NCI-H2196 (cell line): ENCODE measurements around the gene TRPM5.
"Not testable (repeated sequence)": the region's sequence is repeated elsewhere in the genome, so short reads cannot be mapped to it uniquely, and the experiment has no call there.

ENCODE experiments used
- DNase-seq: peaks from one replicate; lab custom pipeline; 2025; ENCODE audit not compliant: unreplicated experiment; lab: John Stamatoyannopoulos, UW

Gene TRPM5, protein sequence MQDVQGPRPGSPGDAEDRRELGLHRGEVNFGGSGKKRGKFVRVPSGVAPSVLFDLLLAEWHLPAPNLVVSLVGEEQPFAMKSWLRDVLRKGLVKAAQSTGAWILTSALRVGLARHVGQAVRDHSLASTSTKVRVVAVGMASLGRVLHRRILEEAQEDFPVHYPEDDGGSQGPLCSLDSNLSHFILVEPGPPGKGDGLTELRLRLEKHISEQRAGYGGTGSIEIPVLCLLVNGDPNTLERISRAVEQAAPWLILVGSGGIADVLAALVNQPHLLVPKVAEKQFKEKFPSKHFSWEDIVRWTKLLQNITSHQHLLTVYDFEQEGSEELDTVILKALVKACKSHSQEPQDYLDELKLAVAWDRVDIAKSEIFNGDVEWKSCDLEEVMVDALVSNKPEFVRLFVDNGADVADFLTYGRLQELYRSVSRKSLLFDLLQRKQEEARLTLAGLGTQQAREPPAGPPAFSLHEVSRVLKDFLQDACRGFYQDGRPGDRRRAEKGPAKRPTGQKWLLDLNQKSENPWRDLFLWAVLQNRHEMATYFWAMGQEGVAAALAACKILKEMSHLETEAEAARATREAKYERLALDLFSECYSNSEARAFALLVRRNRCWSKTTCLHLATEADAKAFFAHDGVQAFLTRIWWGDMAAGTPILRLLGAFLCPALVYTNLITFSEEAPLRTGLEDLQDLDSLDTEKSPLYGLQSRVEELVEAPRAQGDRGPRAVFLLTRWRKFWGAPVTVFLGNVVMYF (N-terminal part only)

DNA sequence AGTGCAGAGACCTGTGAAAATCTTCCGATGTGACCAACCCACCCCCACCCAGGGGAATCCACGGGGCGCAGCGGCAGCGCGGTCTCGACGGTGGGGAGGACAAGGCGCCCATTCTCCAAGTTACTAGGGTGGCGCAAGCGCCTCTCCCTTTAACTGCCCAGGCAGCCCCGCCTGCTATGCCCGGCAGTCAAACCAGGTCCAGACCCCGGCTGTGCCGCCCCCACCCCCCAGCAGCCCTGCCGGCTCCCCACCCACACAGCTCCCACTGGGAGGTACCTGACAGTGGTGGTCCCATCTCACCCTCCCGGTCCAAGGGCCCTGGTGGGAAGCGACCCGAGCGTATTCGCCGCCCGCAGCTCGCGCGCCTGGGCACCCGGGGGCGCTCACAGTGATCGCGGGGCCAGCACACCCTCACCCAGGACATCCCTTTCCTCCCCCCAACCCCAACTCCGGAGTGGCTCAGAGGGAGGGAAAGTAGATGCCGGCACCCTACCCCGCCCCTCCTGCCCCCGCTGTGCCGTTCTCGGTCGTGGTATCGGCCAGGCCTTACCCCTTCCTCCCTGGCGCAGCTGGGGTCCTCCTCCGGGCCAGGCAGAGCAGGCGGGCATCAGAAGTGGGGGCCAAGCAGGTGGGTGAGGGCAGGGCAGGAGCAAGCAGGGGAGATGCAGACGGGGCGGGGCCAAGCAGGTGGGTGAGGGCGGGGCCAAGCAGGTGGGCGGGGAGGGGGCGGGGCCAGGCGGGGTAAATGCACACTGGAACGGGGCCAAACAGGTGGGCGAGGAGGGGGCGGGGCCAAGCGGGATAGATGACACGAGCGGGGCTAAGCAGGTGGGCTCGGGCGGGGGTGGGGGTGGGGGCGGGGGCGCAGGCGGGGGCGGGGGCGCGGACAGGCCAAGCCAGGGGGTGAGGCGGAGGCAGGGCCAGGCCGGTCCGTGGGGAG, at the start of gene TRPM5:
TSS of gene TRPM5 (minus strand) at position 634 of the 940 bp plus-strand sequence. CDS start 21,478 bp downstream, outside the sequence.
- DNase-seq: no peak

DNA sequence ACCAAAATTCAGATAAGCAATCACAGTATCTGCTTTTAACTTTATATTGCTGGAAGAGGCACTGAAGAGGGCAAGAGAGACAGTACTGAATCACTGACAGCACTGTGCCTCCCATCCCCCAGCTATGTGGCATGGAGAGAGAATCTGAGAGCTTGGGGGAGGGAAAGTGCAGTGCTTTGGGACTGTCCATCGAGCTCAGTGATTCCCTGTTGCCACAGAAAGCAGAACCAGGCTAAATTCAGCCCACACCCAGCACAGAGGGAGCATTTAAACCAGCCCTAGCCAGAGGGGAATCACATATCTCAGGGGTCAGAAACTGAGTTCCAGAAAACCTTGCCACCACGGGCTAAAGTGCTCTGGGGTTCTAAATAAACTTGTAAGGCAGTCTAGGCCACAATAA, 44.8 kb upstream of the TRPM5 start:
- DNase-seq: no peak

DNA sequence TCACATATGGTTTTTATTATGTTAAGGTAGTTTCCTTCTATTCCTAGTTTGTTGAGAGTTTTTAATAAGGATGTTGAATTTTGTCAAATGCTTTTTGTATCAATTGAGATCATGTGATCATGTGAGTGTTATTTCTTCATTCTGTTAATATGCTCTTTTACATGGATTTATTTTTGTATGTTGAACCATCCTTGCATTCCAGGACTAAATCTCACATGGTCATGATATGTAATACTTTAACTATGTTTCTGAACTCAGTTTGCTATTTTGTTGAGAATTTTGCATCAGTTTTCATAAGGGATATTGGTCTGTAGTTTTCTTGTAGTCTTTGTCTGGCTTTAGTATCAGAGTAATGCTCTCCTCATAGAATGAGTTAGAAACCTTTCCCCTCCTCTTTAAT, 43.7 kb upstream of the TRPM5 start:
- no peak for DNase-seq

DNA sequence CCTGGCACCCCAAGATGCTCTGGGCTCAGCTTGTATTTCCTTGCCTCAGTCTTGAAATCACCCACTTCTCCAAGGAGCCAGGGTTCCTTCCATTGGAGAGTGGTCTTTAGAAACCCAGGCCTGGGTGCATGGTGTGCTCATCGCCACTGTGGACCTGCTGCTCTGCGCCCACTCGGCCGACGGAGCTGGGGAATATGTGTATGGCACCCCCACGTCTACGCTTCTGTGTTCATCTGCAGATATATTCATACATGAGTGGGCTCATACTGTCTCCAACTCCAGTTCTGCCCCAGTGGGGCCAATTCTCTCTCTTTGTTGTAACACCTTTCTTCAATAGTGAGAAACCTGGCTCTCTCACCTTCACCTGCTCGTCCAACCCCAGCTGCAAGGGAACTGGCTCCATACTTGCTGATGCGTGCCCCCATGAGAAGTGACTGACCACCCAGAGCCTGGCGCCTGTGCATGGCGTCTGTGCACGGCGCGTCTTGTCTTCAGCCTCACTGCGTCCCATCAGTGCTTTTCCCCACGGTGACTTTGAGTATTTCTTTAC, 40.3 kb upstream of the TRPM5 start:
- DNase-seq: no peak

DNA sequence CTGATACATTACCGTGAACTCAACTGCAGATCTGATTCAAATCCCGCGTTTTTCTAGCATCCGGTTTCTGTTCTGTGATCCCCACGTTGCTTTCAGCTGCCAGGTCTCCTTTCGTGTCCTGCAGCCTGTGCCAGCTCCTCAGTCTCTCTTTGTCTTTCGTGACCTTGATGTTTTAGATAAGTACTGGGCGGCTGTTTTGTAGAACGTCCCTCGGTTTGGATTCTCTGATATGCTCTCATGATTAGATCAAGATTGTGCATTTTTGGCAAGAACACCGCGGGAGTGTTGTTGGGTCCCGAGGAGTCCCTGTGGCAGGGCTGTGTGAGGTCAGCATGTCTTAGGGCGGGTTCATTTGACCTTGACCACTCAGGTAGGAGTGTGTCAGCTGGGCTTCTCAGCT, 39.1 kb upstream of the TRPM5 start:
- DNase-seq: peak; percentile 21

DNA sequence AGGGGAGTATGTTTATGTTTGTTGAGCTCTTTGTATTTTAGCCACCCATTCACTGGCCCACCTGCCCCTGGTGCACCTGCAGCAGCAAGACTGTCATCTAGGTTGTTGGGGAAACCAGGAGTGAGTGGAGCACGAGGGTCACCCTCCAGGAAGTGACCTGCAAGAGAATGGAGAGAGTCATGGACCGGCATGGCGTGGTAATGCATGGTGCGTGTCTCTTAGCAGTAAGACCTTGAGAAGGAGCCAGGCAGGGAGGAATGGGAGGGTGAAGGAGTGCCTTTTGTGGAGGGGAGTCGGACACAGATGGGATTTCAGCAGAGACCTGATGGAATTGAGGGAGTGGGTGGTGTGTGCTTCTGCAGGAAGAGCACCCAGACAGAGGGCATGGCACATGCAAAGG, 38.4 kb upstream of the TRPM5 start:
- DNase-seq: no peak

DNA sequence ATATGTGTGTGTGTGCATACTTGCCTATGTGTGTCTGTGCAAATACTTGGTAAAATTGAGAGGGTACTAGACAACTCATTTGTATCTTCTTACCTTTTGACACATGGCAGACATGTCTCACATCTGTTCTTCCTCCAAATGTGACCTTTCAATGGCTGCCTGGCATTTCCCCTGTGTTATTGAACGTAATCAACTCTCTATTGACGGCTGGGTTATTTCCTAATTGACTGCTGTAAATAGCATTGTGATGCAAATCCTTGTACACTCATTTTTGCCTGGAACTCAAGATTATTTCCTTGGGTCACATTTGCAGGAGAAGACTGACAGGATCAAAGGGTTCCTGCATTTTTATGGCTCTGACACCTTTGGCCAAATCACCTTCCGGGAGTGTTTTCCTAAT, 37.9 kb upstream of the TRPM5 start:
- no peak for DNase-seq

DNA sequence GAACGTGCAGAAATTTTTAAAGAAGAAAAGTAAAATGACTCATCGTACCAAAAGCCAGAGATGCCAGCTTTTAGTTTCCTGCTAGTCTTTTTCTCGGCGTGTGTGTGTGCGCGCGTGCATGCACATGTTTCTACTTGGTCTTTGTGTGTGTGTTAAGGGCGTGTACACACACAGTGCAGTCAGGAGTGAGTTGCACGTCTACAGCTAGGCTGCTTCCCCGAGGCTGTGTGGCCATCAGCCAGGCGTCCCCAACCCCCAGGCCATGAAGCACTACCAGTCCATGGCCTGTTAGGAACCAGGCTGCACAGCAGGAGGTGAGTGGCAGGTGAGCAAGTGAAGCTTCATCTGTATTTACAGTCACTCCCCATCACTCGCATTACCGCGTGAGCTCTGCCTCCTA, 36.9 kb upstream of the TRPM5 start:
- no peak for DNase-seq

DNA sequence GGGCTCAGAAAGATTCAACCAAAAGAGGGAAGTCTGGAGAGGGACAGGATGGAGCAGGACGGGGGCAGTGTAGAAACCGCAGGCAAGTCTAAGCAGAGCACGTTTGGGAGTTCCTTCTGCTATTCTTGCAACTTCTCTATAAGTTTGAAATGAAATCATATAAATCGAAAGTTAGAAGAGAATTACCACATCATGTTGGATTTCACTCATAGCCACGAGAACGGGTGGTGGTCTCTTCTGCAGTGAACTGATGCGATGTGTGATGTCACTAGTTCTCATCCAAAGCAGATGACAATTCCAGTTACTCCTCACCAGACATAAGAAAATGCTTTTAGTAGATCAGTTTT, 36.5 kb upstream of the TRPM5 start:
- DNase-seq: no peak

DNA sequence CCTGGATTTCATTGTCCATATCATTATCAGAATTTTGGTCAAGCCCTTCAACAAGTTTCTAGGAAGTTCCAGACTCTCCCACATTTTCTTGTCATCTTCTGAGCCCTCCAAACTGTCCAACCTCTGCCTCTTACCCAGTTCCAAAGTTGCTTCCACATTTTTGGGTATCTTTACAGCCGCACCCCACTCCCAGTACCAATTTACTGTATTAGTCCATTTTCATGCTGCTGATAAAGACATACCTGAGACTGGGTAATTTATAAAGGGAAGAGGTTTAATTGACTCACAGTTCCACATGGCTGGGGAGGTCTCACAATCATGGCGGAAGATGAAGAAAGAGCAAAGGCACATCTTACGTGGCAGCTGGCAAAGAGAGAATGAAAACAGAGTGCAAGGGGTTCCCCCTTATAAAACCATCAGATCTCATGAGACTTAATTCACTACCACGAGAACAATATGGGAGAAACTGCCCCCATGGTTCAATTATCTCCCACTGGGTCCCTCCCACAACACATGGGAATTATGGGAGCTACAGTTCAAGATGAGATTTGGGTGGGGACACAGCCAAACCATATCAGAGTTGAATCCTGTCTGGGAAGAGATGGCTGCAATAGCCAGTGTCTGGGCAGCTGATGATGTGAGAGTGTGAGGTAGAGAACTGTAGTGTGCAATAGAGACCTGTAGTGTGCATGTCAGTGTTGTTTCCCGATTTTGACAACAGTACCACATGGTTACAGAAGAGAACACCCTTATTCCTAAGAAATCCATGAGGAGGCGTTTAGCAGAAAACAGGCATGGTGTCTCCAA, 36.0 kb upstream of the TRPM5 start:
- DNase-seq: not testable (repeated sequence)

DNA sequence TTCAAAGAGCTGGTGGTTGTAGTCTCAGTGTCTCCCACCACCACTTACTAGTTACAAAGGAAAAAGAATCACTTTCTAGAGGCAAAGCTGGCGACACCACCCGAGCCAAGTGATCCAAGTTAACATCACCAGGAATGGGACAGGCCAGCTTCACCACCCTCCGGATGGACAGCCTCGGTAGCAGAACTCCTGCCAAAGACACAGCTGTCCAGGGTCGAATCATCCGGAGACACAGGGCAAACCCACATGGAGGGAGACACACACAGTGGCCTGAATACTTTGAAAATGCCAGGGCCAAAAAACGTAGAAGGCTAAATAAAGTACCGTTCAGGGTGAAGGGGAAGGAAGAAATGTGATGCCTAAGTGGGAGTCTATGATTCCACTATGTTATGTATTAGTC, 33.6 kb upstream of the TRPM5 start:
- no peak for DNase-seq

DNA sequence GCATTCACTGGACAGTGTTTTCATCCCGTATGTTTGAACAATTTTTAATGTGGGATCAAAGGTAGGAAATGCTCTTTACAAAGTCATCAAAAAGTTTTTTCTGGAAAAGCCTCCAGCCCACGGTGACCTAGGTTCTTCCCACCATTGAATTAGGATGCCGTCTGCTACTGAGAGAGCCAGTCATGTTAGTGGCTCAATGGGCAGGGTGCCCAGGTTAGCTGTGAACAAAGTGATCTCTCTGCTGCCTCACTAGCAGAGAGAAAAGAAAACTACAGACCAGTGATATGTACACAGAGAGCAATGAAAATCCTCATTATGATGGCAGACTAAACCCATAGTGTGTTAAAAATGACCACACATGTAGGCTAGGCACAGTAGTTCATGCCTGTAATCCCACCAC, 32.9 kb upstream of the TRPM5 start:
- no peak for DNase-seq

DNA sequence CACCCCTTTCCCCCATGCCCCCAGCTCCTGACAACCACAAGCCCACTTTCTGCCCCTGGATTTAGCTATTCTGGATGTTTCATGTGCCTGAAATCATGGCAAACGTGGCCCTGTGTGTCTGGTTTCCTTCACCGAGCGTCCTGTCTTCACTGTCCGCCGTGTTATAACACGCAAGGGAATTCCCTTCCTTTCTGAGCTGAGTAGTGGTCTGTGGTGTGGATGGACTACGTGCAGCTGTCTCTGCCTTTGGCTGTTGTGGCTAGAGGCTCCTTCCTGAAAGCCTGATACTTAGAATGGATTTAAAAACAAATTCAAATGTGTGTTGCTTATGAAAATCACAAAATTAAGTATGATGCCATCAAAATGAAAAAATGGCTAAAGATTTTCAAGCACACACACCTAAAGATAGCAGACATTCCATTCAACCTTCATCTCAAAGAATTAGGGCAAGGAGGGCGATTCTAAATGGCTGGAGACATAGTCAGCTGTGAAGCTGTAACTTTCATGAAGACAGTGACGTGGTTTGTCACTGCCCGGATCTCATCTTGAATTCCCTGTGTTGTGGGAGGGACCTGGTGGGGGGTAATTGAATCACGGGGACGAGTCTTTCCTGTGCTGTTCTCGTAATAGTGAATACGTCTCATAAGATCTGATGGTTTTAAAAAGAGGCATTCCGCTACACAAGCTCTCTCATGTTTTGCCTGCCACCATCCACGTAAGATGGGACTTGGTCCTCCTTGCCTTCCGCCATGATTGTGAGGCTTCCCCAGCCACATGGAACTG, 31.0 kb upstream of the TRPM5 start:
- no peak for DNase-seq

DNA sequence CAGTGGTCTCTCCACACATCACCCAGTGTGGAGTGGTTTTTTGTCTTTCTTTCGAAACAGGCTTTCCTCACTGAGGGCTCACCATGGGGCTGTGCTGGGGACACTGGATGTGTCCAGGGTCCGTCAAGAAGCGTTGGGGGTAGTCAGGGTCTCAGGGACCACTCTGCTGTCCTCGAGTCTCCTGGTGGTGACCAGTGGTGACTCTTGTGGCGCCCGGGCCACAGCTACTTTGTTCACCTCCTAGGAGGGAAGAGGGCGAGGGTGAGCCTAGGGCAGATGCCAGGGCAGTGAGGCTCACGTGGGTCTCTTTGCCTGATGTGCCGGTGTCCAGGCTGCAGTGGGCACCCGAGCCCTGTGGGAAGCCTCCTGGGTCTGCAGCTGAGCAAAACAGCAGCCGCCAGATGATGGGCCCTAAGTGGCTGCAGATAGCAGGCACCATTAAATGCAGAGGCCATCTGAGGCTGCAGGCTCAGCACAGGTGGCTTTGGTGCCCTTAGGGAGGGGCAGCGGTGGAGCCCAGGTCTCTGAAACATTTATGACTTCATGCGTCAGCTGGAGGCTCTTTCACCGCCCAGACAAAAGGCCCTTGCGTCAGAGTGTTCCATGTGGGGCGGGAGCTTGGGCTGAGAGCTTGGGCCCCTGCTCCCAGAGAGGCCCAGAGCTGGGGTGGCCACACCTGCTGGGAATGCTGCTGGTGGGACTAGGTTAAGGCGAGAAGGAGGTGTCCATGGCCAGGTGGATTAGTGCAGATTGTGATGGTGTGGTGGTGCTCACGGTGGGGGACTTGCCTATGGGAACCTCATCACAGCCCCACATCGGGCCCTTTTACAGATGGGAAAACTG, 30.0 kb upstream of the TRPM5 start:
- DNase-seq: peak; percentile 46

DNA sequence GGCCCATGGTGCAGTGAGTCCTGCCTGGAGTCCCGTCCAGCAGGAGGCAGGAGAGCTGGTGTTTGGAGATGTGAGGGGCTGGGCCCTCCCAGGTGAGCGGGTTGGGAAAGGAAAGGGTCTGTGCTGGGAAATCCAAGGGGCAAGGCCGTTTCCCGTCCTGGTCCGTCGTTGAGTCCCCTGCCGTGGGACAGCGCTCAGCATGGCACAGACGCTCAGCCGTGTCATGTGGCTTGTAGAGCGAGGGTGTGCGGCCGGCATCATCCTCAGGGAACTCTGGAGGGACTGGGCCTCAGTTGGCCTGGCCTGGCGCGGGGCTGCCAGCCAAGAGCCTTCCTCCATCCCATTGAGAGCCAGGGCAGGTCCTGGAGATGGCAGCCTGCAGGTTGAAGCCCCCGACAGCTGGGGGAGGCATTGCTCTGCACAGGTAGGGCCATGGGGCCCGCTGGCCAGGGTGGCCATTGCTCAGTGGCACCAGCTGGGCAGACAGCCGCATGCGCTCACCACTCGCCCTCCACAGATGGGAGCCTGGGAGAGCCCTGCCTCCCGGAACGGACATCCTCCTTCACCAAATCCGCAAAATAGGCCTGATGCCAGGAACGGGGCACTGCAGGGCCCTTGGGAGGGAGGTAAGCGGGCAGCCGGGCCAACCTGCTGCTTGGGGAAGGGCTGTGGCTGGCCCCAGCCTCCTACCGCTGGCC, 29.2 kb upstream of the TRPM5 start:
- DNase-seq: no peak

DNA sequence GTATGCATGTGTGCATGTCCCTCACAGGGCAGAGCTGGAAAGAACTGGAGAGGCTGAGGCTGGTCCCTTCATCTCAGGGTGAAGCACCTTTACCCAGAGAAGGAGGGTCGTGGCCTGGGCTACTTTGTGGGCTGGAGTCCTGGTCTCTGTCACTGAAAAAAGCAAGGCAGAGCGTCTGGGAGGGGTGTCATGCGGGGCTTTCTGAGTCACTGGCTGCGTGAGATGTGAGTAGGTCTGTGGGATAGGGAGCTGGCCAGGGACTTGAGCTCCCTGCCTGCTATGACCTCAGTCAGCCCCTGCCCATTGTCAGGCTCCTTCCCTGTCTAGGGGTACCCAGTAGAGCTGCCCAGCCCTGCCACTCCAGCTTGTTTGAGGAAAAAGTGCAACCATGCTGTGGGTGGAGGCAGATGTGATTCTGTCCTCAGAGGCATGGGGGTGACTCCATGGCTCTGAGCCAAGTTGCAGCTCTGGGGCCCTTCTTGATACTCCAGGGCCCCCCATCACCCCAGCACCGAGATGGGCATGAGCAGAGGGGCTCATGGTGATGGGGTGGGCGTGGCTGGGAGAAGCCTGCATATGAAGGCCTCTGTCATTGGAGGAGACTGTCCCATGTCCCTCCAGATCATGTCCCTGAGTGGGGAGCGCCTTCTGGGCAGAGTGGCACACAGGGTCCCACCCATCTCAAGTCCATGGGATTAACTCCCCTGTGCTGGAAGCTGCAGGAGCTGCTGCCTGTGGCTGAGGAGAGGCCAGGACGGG, 28.3 kb upstream of the TRPM5 start:
- DNase-seq: no peak

DNA sequence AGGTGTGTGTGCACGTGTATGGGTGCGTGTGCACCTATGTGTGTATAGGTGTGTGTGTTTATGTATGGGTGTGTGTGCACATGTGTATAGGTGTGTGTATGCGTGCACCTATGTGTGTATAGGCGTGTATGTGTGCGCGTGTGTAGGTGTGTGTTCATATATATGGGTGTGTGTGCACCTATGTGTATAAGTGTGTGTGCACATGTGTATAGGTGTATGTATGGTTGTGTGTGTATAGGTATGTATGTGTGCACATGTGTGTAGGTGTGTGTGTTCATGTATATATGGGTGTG, 27.4 kb upstream of the TRPM5 start:
- DNase-seq: no peak
